Retinal pigment epithelial cell (primary cell): ENCODE data around the gene MLLT3.

ENCODE experiments used
- DNase-seq: peaks from one replicate; pipeline ENCODE4 v3.0.0-alpha.2; 2010; ENCODE audit warnings: low read depth
- H3K4me3 ChIP-seq: 2 replicates; pipeline ENCODE4 v1.5.1; 2011; ENCODE audit warnings: mild to moderate bottlenecking, low read length, control low read depth, moderate library complexity
- TF ChIP-seq, protein P1 (sequence below): conservative IDR thresholded peaks from 2 replicates; pipeline ENCODE4 v1.5.1; 2011; ENCODE audit warnings: low read depth, low read length, control low read depth, inconsistent platforms

MLLT3 gene

DNA sequence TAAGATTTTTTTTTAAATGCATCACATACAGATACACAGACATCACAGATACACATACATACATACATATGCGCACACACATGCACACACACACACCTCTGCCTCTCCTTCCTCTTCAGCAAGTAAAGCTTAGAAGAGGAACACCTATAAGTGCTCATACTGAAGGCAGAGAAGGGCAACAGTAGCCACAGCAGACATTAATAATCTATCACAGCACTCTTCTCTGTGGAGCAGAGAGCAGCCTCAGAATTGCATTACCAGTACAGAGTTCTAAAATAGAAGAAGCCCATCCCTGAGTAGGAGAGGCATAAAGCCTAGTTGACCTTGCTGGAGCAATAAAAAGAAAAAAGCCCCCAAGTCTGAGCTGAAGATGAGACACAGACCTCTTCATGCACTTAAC lies 110.6 kb downstream of the MLLT3 start:
- TF ChIP-seq, protein P1, sequence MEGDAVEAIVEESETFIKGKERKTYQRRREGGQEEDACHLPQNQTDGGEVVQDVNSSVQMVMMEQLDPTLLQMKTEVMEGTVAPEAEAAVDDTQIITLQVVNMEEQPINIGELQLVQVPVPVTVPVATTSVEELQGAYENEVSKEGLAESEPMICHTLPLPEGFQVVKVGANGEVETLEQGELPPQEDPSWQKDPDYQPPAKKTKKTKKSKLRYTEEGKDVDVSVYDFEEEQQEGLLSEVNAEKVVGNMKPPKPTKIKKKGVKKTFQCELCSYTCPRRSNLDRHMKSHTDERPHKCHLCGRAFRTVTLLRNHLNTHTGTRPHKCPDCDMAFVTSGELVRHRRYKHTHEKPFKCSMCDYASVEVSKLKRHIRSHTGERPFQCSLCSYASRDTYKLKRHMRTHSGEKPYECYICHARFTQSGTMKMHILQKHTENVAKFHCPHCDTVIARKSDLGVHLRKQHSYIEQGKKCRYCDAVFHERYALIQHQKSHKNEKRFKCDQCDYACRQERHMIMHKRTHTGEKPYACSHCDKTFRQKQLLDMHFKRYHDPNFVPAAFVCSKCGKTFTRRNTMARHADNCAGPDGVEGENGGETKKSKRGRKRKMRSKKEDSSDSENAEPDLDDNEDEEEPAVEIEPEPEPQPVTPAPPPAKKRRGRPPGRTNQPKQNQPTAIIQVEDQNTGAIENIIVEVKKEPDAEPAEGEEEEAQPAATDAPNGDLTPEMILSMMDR, result no peak
- no peak overlapping the region for H3K4me3 ChIP-seq
- DNase-seq, result no peak

- TF ChIP-seq, protein P1, result no peak
- H3K4me3 ChIP-seq, result no peak overlapping the region
These were observed 112.8 kb downstream of the MLLT3 start for GRCh38 chr9:20509466-20509865.

GRCh38 chr9:20508242-20508641 lies 114.1 kb downstream of the MLLT3 start:
- no peak overlapping the region for H3K4me3 ChIP-seq
- TF ChIP-seq, protein P1, result no peak
- no peak for DNase-seq

More at GRCh38 chr9:20509466-20509865, 112.8 kb downstream of the MLLT3 start:
- DNase-seq, result no peak

GRCh38 chr9:20507431-20507830 lies 114.9 kb downstream of the MLLT3 start:
- no peak for DNase-seq
- TF ChIP-seq, protein P1, result no peak
- no peak overlapping the region for H3K4me3 ChIP-seq

GRCh38 chr9:20506099-20506900 lies 116.0 kb downstream of the MLLT3 start:
- no peak for DNase-seq
- TF ChIP-seq, protein P1, result no peak
- H3K4me3 ChIP-seq, result no peak overlapping the region

DNA sequence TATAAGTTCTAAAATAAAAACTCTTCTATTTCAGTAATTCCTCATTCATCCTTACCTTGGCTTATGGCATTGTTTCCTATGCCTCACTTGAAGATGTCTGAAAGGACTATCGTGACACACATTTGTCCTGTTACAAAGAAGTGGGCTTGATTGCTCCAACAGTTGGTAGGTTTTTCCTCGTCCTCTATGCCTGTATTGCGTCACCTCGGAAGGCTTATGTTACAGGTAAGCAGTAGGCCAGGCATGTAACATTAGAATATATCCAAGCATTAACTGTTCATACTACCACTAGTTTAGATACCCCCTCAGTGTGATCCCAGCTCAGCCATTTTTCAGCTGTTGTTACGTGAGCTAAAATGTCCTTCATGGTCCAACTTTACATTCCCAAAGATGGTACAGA lies 116.7 kb downstream of the MLLT3 start:
- DNase-seq, result no peak
- H3K4me3 ChIP-seq, result no peak overlapping the region
- TF ChIP-seq, protein P1, result no peak

GRCh38 chr9:20504930-20505329 lies 117.4 kb downstream of the MLLT3 start:
- H3K4me3 ChIP-seq, result no peak overlapping the region
- no peak for DNase-seq

More at GRCh38 chr9:20504930-20505329, 117.4 kb downstream of the MLLT3 start:
- TF ChIP-seq, protein P1, result no peak
